H1 (cell line): Measurements from ENCODE around the gene SLC25A21. TPM values are rescaled to one million over a fixed set of nuclear protein-coding genes. Genes with fewer than 3 reads are reported as not detected.
A peak's percentile ranks its signal among the peaks of the same experiment; 100 is the strongest.

Source experiments
- BCL11A ChIP-seq, 2 experiments: IDR thresholded peaks; one replicate each; pipeline ENCODE4 v1.6.1; 2011; ENCODE audit warnings: low read depth in 2 of 2, low read length in 2 of 2, mild to moderate bottlenecking in 2 of 2
- BRCA1 ChIP-seq: IDR thresholded peaks from 2 replicates; pipeline ENCODE4 v1.6.1; 2012; ENCODE audit warnings: low read depth, low read length, improper control_type of control experiment
- CBX5 ChIP-seq: fragments of 300-800, 300-1000 bp; sonication (generic); IDR thresholded peaks from 2 replicates; pipeline ENCODE4 v1.7.1; 2016; ENCODE audit warnings: antibody characterized with exemption, low read length, low read depth
- CBX8 ChIP-seq: fragments of 300-800, 300-1000 bp; sonication (generic); IDR thresholded peaks from 2 replicates; pipeline ENCODE4 v1.7.1; 2016; ENCODE audit warnings: low read depth, low read length, borderline replicate concordance
- EGR1 ChIP-seq: IDR thresholded peaks from 2 replicates; pipeline ENCODE4 v1.6.1; 2011; ENCODE audit warnings: low read depth, low read length, borderline replicate concordance
- KDM1A ChIP-seq: fragments of 200-600, 300-600 bp; sonication (generic); IDR thresholded peaks from 2 replicates; pipeline ENCODE4 v1.7.1; 2016; ENCODE audit warnings: mild to moderate bottlenecking, low read length, borderline replicate concordance
- MAFK ChIP-seq: IDR thresholded peaks from 2 replicates; pipeline ENCODE4 v1.6.1; 2012; ENCODE audit warnings: low read depth, mild to moderate bottlenecking, improper control_type of control experiment, low read length
- MAX ChIP-seq: IDR thresholded peaks from 2 replicates; pipeline ENCODE4 v1.6.1; 2012; ENCODE audit warnings: inconsistent platforms
- SIRT6 ChIP-seq: IDR thresholded peaks from one replicate; pipeline ENCODE4 v1.7.1; 2012; ENCODE audit warnings: low read length, inconsistent platforms
- TAF7 ChIP-seq: optimal IDR thresholded peaks from 2 replicates; pipeline ENCODE3; 2011; ENCODE audit warnings: low read depth, mild to moderate bottlenecking, inconsistent platforms, low read length, moderate library complexity, borderline replicate concordance
- USF2 ChIP-seq: IDR thresholded peaks from 2 replicates; pipeline ENCODE4 v1.6.1; 2011; ENCODE audit warnings: low read length, improper control_type of control experiment
- polyA plus RNA-seq, 7 experiments: library from polyadenylated mRNA; depleted of rRNA in 3 of 7; stranded (reverse) in 5 of 7; unstranded in 2 of 7; fragments of >200 nt in 5 of 7; fragments of 200-250 nt in 2 of 7; gene quantifications; 1 replicate in 5 of 7; 2 replicates in 1 of 7; 4 replicates in 1 of 7; pipeline versions ENCODE4 v1.2.1 to v1.2.3, GENCODE V29; 2011 to 2013; ENCODE audit warnings: missing spikeins in 2 of 7, mixed read lengths in 2 of 7
- total RNA-seq: library from RNA; stranded (reverse); fragmentation: NEBNext Ultra II Directional; extraction: Animal tissue kit (Norgen Biotek cat#: 25700); gene quantifications from 2 replicates; pipeline ENCODE4 v1.2.1, GENCODE V29; 2021

The SLC25A21 gene
- total and polyA plus RNA-seq, 2 of the 8 experiments (the other 6 are each of a cell fraction or from before 2014, with no cell fraction given), result 6.9 to 15.7 TPM

DNA sequence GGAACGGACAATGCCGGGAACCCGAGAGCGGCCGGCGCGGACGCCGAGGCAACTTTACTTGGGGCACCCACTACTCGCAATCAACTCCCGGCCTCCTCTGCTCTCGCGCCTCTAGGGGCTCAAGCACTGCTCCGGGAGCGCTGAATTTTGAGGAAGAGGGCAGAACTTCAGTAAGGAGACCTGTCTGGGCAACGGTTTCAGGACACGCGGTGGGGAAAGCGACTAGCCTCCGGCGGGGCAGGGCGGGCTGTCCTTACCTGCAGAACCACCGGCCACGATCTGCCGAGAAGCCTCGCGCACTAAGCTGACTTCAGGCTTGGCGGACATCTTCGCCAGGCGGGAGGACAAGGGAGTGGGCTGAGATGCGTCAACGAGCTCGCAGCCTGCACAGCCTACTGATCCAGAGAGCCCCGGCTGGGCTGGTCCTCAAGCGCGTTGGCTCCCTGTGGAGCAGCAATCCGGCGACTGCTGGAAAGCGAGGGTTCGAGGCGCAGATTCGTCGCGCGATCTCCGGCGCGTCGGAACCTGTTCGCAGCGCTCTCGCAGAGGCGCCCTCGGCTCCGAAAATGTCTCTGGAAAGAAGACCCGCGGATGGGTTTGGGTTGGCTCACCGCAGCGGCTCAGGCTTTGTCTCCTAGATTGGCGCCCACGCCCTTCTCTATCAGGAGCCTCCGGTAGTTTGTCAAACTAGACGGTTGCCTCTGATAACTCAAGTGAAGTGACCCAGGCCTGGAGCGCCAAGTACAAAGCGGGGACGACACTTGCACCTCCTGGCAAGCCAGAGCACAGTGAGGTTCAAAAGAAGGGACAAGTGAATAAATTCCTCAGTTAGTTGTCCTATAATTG, at the start of gene SLC25A21 (continued):
- TF ChIP-seq USF2, result no peak
- no peak for TF ChIP-seq BCL11A (IDR thresholded peaks at IDR 0.05; ENCODE audit: low read depth in 2 of 2, low read length in 2 of 2)
- TF ChIP-seq SIRT6, result no peak
- TF ChIP-seq KDM1A, result peak; percentile 22; the same call in 1 of the 2 replicates
- TF ChIP-seq MAX, result peak; percentile 83
- peak; percentile 58 for TF ChIP-seq BRCA1
- TF ChIP-seq MAFK, result no peak
- no peak for TF ChIP-seq CBX5
- TF ChIP-seq CBX8, result no peak
- peak; percentile 81 for TF ChIP-seq TAF7
- TF ChIP-seq EGR1, result no peak
